ENCODE data around the gene USP5.
"Not testable (repeated sequence)": the region's sequence is repeated elsewhere in the genome, so short reads cannot be mapped to it uniquely, and the experiment has no call there.

The USP5 gene

DNA sequence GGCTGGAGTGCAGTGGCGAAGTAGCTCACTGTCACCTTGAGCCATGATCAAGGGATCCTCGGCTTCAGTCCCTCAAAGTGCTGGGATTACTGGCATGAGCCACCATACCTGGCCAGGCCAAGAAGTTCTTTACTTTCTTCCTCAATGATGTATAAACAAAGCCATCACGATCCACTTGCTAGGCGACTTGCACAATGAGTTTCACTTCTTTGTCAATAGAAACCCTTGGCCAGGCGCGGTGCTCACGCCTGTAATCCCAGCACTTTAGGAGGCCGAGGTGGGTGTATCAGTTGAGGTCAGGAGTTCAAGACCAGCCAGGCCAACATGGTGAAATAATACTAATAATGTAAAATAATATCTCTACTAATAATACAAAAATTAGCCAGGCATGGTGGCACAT is 35.5 kb downstream of the USP5 start:
- no peak for DNase-seq (ENCODE audit: low spot score)

DNA sequence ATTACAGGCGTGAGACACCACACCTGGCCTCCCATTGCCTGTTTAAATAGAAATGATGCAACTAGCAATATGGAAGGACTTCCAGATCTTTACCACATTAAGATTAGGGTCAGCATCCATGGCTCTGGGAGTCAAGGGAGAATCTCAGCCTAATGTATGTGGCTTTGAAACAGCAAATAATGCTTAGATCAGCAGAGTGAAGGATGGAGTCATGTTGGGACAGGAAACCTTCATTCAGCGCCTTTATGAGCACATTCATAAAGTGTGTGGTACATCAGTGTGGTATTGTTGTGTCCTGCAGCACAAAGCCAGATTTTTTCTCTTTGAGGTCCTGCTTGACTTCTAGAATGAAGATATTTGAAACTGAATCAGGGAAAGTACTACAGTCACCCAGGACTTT is 36.4 kb downstream of the USP5 start:
- DNase-seq (ENCODE audit: low spot score) = no peak

DNA sequence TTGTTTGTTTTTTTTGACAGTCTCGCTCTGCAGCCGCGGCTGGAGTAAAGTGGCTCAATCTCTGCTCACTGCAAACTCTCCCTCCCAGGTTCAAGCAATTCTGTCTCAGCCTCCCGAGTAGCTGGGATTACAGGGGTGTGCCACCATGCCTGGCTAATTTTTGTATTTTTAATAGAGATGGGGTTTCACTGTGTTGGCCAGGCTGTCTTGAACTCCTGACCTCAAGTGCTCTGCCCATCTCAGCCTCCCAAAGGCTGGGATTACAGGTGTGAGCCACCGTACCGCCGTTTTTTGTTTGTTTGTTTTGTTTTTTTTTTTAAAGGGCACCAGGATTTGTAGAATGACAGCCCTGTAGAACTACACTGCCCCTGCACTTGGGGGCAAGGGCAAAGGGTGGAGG is 36.8 kb downstream of the USP5 start:
- not testable (repeated sequence) for DNase-seq (ENCODE audit: low spot score)

DNA sequence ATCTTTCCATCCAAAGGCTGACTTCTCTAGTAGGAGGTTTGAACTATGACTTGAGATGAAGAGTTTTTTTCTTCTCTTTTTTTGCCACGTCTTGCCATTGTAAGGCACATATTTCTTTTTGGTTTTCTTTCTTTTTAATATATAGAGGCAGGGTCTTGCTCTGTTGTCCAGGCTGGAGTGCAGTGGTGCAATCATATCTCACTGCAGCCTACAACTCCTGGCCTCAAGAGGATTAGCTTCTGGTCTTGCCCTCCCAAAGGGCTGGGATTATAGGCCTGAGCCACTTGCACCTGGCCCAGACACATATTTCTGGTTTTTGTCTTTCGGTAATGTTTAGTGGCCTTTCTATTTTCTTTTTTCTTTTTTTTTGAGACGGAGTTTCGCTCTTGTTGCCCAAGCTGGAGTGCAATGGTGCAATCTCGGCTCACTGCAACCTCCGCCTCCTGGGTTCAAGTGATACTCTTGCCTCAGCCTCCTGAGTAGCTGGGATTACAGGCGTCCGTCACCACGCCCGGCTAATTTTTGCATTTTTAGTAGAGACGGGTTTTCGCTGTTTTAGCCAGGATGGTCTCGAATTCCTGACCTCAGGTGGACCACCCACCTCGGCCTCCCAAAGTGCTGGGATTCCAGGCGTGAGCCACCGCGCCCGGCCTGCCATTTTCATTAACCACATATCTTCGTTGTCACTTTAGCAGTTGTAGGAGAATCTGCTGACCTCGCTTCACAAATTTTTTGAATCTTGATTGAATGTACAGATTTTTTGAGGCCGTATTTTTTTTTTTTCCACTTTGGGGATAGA is 38.0 kb downstream of the USP5 start:
- DNase-seq (ENCODE audit: low spot score) = not testable (repeated sequence)

DNA sequence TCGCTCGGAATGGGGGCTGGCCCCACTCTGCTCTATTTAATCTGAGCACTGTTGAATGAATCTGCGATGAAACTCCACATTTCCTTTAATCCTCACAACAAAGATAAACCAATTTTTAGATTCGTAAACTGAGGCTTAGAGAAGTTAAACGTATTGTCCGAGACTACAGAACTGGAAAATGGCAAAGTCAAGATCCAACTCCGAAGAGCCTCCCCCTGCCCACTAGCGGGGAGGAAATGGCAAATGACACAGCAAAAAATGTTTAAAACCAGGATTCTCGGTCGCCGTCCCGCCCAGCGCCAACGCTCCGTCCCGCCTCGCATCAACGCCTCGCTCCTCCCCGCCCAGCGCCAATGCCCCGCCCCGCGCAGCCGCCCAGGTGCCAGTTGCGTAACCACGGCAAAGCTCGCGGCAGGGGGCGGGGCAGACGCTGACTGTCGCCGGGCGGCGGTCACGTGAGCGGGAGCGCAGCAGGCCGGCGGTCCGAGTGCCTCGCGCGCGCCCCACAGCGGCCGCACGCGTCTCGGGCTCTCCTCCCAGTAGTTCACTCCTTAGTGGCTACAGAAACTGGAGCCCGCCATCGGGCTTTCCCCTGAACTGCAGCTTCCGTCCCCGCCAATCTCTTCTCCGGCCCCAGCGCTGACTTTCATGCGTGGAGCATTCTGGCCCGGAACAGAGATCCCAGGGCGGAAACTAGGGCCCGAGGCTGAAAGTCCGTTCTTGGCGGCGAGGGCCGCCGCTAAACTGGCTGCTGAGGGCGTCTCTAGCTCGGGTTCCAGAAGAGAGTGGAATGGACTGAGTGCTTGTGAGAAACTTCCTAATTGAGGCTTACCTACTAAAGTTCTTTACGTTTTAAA is 39.1 kb downstream of the USP5 start:
- DNase-seq (ENCODE audit: low spot score) = peak; percentile 100

GRCh38 chr12:6891646-6892001 is 39.7 kb downstream of the USP5 start:
- no peak for DNase-seq (ENCODE audit: low spot score)

- not testable (repeated sequence) for DNase-seq (ENCODE audit: low spot score)
Observed at GRCh38 chr12:6892683-6893082, 40.7 kb downstream of the USP5 start.

- DNase-seq (ENCODE audit: low spot score) = no peak
Observed at GRCh38 chr12:6894321-6894720, 42.4 kb downstream of the USP5 start.

GRCh38 chr12:6896846-6897435 is 45.0 kb downstream of the USP5 start:
- no peak for DNase-seq (ENCODE audit: low spot score)

DNA sequence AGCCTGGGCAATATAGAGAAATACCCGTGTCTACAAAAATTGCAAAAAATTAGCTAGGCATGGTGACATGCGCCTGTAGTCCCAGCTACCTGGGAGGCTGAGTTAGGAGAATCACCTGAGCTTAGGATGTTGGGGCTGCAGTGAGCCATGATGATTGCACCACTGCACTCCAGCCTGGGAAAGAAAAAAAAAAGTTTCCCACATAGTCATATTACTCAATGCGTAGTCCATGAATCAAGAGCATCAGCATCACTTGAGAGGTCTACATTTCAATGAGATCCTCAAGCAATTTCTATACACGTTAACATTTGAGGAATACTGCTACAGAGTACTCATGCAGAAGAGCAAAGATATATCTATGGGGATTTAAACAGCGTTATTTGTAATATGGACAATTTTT is 47.5 kb downstream of the USP5 start:
- no peak for DNase-seq (ENCODE audit: low spot score)

GRCh38 chr12:6899837-6900519 is 48.0 kb downstream of the USP5 start:
- no peak for DNase-seq (ENCODE audit: low spot score)

DNA sequence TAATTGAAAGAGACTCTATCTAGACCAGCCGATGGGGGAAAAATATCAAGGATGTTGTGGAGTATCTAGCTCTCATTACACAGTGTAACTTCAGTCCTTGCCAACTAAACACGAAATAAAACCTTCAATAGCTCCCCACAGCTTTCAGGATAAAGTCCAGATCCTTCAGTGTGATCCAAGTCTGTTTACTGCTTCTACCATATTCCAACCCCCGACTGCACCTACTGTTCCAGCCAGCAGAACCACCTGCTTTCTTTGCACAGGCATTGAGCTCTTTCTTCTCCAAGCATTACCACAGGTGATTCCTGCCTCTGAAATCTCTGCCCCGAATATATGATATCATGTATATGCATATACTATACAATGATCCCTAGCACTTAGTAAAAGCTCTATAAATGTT is 50.5 kb downstream of the USP5 start:
- DNase-seq (ENCODE audit: low spot score) = no peak

DNA sequence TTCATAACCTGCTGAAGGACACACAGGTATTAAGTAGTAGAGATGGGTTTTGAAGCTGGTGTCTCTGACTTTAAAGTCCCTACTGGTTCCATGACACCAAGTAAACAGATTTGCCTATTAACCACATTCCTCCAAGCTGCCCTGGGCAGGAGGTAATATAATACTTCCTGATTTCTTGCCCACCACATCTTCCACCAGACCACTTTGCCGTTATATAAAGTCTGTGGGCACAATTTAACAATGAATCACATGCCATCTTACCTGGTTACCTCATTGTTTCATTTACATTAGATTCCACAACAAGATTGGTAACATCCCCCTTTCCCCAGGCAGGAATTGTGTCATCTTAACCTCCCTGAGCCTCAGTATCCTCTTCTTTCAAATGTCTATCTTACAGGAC is 51.8 kb downstream of the USP5 start:
- no peak for DNase-seq (ENCODE audit: low spot score)

DNA sequence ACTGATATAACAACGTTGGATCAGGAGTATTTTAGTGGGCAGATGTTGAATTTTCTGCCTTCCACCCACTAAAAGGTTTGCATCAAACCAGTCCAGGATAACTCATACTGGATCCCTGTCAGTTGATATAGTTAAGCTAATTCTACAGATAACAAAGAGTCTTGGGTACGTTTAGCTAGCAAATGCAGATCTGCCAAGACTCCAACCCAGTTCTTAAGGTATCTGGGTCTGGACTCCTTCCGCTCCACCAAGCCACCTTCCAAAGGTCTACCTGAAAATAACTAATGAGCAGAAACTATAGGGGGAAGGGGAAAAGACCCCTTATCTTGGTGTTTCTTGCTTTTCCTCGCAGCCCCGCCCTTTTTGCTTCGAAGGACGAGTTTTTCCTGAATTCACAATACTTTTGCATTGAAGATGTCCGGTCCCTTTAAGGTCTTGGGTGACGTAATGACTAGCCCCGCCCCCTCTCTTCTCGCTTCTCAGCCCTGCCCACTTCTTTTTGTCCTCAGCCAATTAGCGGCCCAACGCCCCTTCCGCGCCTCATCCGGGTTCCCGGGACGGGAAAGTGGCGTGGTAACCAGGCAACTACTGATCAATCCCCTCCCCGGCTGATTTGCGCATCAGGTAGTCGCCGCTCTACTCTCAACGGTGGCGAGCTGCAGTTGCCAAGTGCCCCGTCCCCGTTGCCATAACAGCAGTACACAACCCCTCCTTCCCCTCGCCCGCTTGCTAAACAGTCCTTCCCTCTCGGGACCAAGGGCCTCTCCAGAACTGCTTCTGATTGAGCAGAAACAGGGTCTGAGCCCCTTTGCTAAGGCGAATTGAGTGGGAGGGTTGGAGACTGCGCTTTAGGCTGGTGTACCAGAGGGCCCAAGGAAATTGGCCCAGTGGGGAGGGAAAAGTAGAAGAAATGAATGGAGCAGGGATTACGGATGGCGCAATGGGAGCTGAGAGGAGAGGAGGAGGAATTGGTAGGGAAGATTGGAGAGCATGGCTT is 52.6 kb downstream of the USP5 start, which contains the start of gene LRRC23:
LRRC23 (plus strand) TSS at position 543 of the 997 bp plus-strand sequence. CDS start 812 bp downstream, outside the sequence.
- peak; percentile 100 for DNase-seq (ENCODE audit: low spot score)

DNA sequence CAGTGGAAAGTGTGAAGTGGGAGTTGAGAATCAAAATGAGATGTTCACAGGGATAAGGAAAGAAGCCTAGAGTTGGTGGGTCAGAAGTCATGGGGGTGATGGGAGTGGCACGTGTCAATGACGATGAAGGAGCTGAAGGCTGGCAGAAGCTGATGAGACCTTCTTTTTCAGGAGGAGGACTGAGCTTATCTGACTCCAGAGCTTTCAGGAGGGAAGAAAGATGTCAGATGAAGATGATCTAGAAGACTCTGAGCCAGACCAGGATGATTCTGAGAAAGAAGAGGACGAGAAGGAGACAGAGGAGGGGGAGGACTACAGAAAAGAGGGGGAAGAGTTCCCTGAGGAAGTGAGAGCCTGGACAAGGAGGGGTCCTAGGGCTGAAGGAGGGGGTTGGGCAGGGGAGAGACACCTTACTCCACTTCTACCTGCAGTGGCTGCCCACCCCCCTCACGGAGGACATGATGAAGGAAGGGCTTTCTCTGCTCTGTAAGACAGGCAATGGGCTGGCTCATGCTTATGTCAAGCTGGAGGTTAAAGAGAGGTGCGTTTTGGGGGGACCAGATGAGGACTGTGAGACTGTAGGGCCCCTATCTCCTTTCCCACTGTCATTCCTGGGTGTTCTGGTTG is 53.6 kb downstream of the USP5 start:
- DNase-seq (ENCODE audit: low spot score) = no peak

DNA sequence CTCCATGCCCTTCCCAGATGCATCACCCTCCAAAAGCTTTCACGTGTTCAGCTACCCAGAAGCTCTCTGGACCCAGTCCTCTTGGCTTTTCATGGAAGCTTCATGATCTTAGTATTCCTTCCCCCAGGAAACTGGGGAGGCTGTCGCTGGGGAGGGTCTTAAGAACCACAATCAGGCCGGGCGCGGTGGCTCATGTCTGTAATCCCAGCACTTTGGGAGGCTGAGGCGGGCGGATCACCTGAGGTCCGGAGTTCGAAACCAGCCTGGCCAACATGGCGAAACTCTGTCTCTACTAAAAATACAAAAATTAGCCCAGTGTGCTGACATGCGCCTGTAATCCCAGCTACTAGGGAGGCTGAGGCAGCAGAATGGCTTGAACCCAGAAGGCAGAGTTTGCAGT is 56.2 kb downstream of the USP5 start:
- not testable (repeated sequence) for DNase-seq (ENCODE audit: low spot score)

DNA sequence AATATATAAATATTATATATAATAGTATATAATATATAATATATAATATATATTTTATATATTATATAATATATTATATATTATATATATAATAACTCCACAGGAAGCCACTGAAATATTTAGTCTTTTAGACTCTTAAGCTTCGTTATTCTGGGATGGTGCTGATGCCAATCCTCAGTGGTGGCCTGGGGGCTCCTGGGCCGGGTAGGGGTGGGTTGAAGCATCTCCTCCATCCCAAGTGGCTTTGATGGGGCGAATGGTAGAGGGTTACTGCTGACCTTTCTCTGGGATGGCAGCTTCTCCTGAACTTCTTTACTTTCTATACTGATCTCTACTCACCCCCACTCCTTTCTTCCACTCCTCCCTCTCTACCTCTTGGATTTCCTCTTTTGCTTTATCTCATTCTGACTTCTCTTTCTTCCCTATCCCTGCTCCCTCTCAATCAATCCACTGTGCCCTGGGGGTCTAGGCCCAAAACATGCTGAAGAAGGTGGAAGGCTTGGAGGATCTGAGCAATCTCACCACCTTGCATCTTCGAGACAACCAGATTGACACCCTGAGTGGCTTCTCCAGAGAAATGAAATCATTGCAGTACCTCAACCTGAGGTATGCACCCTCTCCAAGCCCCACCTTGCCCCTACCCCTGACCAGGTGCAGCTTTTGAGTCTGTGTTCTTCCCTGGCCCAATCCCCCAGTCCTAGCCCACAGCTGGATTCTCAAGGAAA is 57.6 kb downstream of the USP5 start:
- no peak for DNase-seq (ENCODE audit: low spot score)

- no peak for DNase-seq (ENCODE audit: low spot score)
Observed at GRCh38 chr12:6912164-6912935, 60.4 kb downstream of the USP5 start.

Data from ecto neural progenitor cell (in vitro differentiated cells).